T-helper 9 cell (primary cell): ENCODE data around the gene AP1S3.
"Not testable (repeated sequence)": the region's sequence is repeated elsewhere in the genome, so short reads cannot be mapped to it uniquely, and the experiment has no call there.

ENCODE experiments used
- DNase-seq: peaks from one replicate; pipeline ENCODE4 v3.0.0-alpha.2; 2020

AP1S3 gene

GRCh38 chr2:223852281-223852795, 15.0 kb upstream of the AP1S3 start:
- no peak for DNase-seq

- no peak for DNase-seq
Measured at GRCh38 chr2:223847410-223847809, 10.0 kb upstream of the AP1S3 start.

GRCh38 chr2:223846515-223846914, 9.1 kb upstream of the AP1S3 start:
- no peak for DNase-seq

GRCh38 chr2:223841436-223842190, 4.2 kb upstream of the AP1S3 start:
- no peak for DNase-seq

GRCh38 chr2:223835701-223836532, 1.5 kb downstream of the AP1S3 start:
- no peak for DNase-seq

GRCh38 chr2:223834431-223834830, 3.0 kb downstream of the AP1S3 start:
- DNase-seq: no peak

GRCh38 chr2:223832241-223832903, 5.0 kb downstream of the AP1S3 start:
- DNase-seq: no peak

- no peak for DNase-seq
Measured at GRCh38 chr2:223829128-223829527, 8.3 kb downstream of the AP1S3 start.

GRCh38 chr2:223828314-223828713, 9.1 kb downstream of the AP1S3 start:
- no peak for DNase-seq

- DNase-seq: no peak
Measured at GRCh38 chr2:223826995-223827394, 10.4 kb downstream of the AP1S3 start.

GRCh38 chr2:223824301-223824700, 13.1 kb downstream of the AP1S3 start:
- no peak for DNase-seq

- DNase-seq: no peak
Measured at GRCh38 chr2:223822818-223823217, 14.6 kb downstream of the AP1S3 start.

- DNase-seq: no peak
Measured at GRCh38 chr2:223820549-223820948, 16.8 kb downstream of the AP1S3 start.

GRCh38 chr2:223819891-223820290, 17.5 kb downstream of the AP1S3 start:
- DNase-seq: no peak

GRCh38 chr2:223815884-223816570, 21.4 kb downstream of the AP1S3 start:
- no peak for DNase-seq

- no peak for DNase-seq
Measured at GRCh38 chr2:223815186-223815883, 22.0 kb downstream of the AP1S3 start.

GRCh38 chr2:223814764-223815163, 22.6 kb downstream of the AP1S3 start:
- DNase-seq: not testable (repeated sequence)

GRCh38 chr2:223813329-223813728, 24.1 kb downstream of the AP1S3 start:
- DNase-seq: no peak

GRCh38 chr2:223811757-223812156, 25.6 kb downstream of the AP1S3 start:
- no peak for DNase-seq

- DNase-seq: no peak
Measured at GRCh38 chr2:223805008-223805407, 32.4 kb downstream of the AP1S3 start.

GRCh38 chr2:223801736-223802135, 35.6 kb downstream of the AP1S3 start:
- no peak for DNase-seq

GRCh38 chr2:223800908-223801307, 36.5 kb downstream of the AP1S3 start:
- DNase-seq: no peak
